K562 (cell line): ENCODE data around the gene ABCF2. TPM values are rescaled to one million over a fixed set of nuclear protein-coding genes. Genes with fewer than 3 reads are reported as not detected.
A peak's percentile ranks its signal among the peaks of the same experiment; 100 is the strongest.

Source experiments
- ARHGAP35 ChIP-seq: fragments of 450-650 bp; IDR thresholded peaks from 2 replicates; pipeline ENCODE4 v1.6.1; 2018; ENCODE audit not compliant: partially characterized antibody
- BRD4 ChIP-seq: fragments of 200-600 bp; sonication (generic); IDR thresholded peaks from 2 replicates; pipeline ENCODE4 v1.6.1; 2017; ENCODE audit warnings: inconsistent platforms
- CGGBP1 ChIP-seq: fragments of 250-450 bp; sonication (Bioruptor Pico); IDR thresholded peaks from 2 replicates; pipeline ENCODE4 v1.9.0; 2021; ENCODE audit warnings: mild to moderate bottlenecking
- IFI16 ChIP-seq: fragments of 250-450 bp; sonication (Bioruptor Pico); IDR thresholded peaks from 2 replicates; pipeline ENCODE4 v2.1.2; 2022; ENCODE audit warnings: mild to moderate bottlenecking, inconsistent platforms
- MAFK ChIP-seq: IDR thresholded peaks from 2 replicates; pipeline ENCODE4 v1.6.1; 2011; ENCODE audit warnings: low read length, improper control_type of control experiment
- MECOM ChIP-seq: fragments of 250-450 bp; sonication (Bioruptor Pico); IDR thresholded peaks from 2 replicates; pipeline ENCODE4 v1.8.0; 2022; ENCODE audit warnings: inconsistent platforms
- MIER1 ChIP-seq: fragments of 450-650 bp; IDR thresholded peaks from 2 replicates; pipeline ENCODE4 v1.6.1; 2016; ENCODE audit warnings: antibody characterized with exemption, mild to moderate bottlenecking, low read depth
- MXI1 ChIP-seq: IDR thresholded peaks from 2 replicates; pipeline ENCODE4 v1.6.1; 2011; ENCODE audit warnings: low read depth, mild to moderate bottlenecking, improper control_type of control experiment, low read length
- PYGO2 ChIP-seq: fragments of 450-650 bp; IDR thresholded peaks from 2 replicates; pipeline ENCODE4 v1.6.1; 2016; ENCODE audit warnings: mild to moderate bottlenecking, missing genetic modification characterization, moderate library complexity, missing compliant biosample characterization
- TAL1 ChIP-seq: fragments of 450-650 bp; IDR thresholded peaks from 2 replicates; pipeline ENCODE4 v1.6.1; 2016; ENCODE audit warnings: mild to moderate bottlenecking
- TCF3 ChIP-seq: sonication (generic); formaldehyde crosslinking; IDR thresholded peaks from 2 replicates; pipeline ENCODE4 v1.4.0; 2020; ENCODE audit warnings: mild to moderate bottlenecking, missing genetic modification reagents
- TCF7 ChIP-seq: sonication (generic); IDR thresholded peaks from 2 replicates; pipeline ENCODE4 v1.6.1; 2016; ENCODE audit warnings: antibody characterized with exemption, borderline replicate concordance
- ZC3H11A ChIP-seq: IDR thresholded peaks from 2 replicates; pipeline ENCODE4 v1.6.1; 2012; ENCODE audit warnings: low read depth, low read length, improper control_type of control experiment
- ZNF143 ChIP-seq: sonication (generic); formaldehyde crosslinking; IDR thresholded peaks from 2 replicates; pipeline ENCODE4 v1.9.0; 2022; ENCODE audit warnings: mild to moderate bottlenecking, missing genetic modification reagents
- ZNF23 ChIP-seq: fragments of 250-450 bp; sonication (Bioruptor Pico); IDR thresholded peaks from 2 replicates; pipeline ENCODE4 v1.4.0; 2020; ENCODE audit warnings: mild to moderate bottlenecking
- ZNF407 ChIP-seq: fragments of 450-650 bp; IDR thresholded peaks from 2 replicates; pipeline ENCODE4 v1.6.1; 2016; ENCODE audit warnings: low read depth
- ZNF408 ChIP-seq: fragments of 250-450 bp; sonication (Bioruptor Pico); IDR thresholded peaks from 2 replicates; pipeline ENCODE4 v1.4.0; 2020; ENCODE audit warnings: low read depth, mild to moderate bottlenecking, moderate library complexity
- ZNF507 ChIP-seq: conservative IDR thresholded peaks from 2 replicates; pipeline ENCODE4 v1.6.1; 2017; ENCODE audit warnings: missing genetic modification characterization, missing compliant biosample characterization
- ZNF707 ChIP-seq: fragments of 250-450 bp; sonication (Bioruptor Pico); conservative IDR thresholded peaks from 2 replicates; pipeline ENCODE4 v1.8.0; 2022; ENCODE audit warnings: inconsistent platforms, mild to moderate bottlenecking, moderate library complexity
- polyA plus RNA-seq, 8 experiments: library from polyadenylated mRNA; depleted of rRNA in 4 of 8; stranded (reverse) in 5 of 8; unstranded in 3 of 8; fragments of >200 nt; fragmentation: Nextera tagmentation in 2 of 8; fragmentation: Illumina TruSeq in 1 of 8; extraction: Ambion mirVana in 2 of 8; extraction: Trizol in 1 of 8; gene quantifications; 2 replicates each; pipeline versions ENCODE4 v1.2.1 to v1.2.3, GENCODE V29; 2011 to 2014; ENCODE audit warnings: inconsistent platforms in 1 of 8, missing spikeins in 1 of 8
- total RNA-seq, 7 experiments: library from RNA; depleted of rRNA in 6 of 7; stranded (reverse); fragments of >200 nt in 6 of 7; fragmentation: Illumina TruSeq in 2 of 7; extraction: Trizol in 2 of 7; gene quantifications; 2 replicates each; pipeline versions ENCODE4 v1.2.1 to v1.2.3, GENCODE V29; 2011 to 2021; ENCODE audit warnings: low replicate concordance in 1 of 7

ABCF2 gene
- total and polyA plus RNA-seq, 9 of the 15 experiments (the other 6 are each of a cell fraction or from before 2014, with no cell fraction given) = 62.1 to 224 (median 113) TPM

DNA sequence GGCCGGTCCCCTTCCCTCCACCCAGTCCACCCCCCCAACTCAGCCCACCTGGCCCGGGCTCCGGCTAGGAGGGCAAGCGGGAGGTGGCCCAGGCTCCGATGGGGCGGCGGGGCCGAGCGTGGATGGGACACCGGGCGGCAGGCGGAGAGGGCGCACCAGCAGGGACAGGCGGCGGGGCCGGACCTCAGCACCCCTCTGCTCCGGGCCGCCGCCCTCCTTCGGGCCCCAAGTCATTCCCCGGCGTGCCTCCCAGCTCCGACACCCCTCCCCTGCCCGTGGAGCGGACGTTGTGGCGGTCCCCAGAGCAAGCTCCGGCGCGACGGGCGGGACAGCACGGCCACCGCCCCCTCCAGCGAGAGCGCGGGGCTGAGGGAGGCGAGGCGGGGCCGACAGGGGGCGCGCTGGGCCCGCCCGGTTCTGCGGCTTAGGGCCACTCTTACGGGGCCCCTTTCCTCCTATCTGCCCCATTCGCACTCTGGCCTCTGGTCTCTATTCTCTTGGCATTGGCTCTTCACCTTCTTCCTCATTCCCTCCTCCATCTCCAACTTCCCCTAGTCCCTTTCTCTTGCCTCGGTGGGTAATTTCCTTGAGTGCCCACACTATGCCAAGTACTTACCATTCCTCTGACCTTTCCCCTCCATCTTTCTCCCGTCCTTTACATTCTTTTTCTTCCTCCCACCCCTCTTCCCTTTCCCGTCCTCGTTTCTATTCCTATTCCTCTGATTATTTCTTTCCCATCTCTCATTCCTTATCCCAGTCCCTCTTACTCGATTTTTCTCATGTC is 58.8 kb downstream of the ABCF2 start (continued):
- TF ChIP-seq ZNF407 (0 out of 2 replicates have a peak, but pooled peaks have one; percentile 44), ZNF408 (no peak), CGGBP1 (CRISPR knock-in tag) (no peak), ZC3H11A (no peak), MIER1 (no peak), MXI1 (no peak), MECOM (no peak), TCF7 (no peak), BRD4 (no peak), MAFK (no peak), IFI16 (CRISPR knock-in tag) (no peak), PYGO2 (tag) (no peak), ZNF143 (no peak), ZNF23 (no peak), ZNF507 (tag) (no peak), TCF3 (CRISPR knock-in tag) (no peak), ARHGAP35 (peak; percentile 81), TAL1 (0 out of 2 replicates have a peak, but pooled peaks have one; percentile 6), ZNF707 (CRISPR knock-in tag) (no peak)
